ENCODE data around the gene EBF3. TPM values are rescaled to one million over a fixed set of nuclear protein-coding genes. Genes with fewer than 3 reads are reported as not detected.
A peak's percentile ranks its signal among the peaks of the same experiment; 100 is the strongest.

Gene EBF3
- total RNA-seq, 1 donor from 2014 or later: 6.2 TPM

DNA sequence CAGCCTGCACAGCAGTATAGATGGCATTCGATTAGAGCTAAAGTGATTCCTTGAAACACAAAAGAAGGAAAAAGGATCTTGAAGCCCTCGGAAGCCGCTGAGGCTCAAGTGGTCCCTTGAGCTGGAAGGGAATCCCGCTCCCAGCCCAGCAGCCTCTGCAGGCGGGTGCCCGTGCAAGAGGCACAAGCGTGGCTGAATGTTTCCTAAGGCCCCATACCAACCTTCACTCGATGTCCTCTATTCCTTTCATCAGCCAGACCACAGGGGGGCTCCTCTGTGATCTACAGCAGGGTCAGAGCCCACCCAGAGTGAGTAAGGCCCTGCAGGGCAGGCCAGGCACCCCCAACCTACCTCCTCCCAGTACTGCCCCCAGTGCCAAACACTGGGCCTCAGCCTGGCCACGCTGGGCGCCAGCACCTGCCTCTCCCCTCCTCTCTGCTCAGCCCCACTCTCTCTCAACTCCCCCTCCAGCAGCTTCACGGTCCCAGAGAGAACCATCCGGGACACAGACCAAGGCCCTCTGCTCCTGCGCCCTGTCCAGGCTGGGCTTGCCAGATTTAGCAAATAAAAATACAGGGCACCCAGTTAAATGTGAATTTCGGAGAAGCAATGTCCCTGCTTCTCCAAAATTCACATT, 30.5 kb downstream of the EBF3 start:
- intact Hi-C loops (cut with micrococcal nuclease): no loop called here
- DNase-seq: peak; percentile 6

DNA sequence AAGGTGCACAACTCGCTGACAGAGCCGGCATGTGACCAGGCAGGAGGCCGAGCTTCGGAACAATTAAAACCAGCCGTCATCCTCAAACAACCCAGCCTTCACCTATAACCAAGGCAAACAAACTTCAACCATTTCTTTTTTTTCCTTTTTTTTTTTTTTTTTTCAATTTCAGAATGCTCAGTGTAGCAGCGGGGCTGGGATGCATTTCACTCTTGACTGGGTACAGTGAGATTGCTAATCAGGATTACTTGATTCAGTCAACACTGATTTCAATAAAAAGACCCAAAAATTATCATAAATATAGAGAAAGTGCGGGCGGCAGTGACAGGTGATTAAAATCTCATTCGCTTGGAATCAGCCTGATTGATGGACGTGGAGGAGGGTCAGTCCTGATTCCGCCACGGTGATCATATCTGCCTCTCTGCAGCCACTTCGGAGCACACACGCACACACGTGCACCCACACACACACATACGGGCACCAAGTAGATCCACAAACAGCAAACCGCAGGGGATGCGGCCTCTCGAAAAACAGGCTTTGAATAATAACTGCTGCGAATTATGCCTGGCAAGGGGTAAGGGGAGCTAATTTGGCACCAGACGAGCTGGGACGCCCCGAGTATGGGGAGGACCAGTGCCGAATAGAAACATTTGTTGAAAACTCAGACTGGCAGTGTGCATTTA, 31.2 kb downstream of the EBF3 start:
- DNase-seq: peak; percentile 1
- no peaks in the 10 kb centered on the region for H3K9me3 ChIP-seq (replicated peaks)

More for the DNA sequence above, 30.5 kb downstream of the EBF3 start:
- Histone ChIP-seq H3K4me3 (no peak overlapping the region), H3K27me3 (ENCODE audit: low read depth) (no peaks in the 10 kb centered on the region), H3K36me3 (no peaks in the 10 kb centered on the region), H3K9me3 (replicated peaks) (no peaks in the 10 kb centered on the region), H3K4me1 (peaks cover 51% of the 10 kb centered on the region), H3K27ac (replicated peaks) (no peak overlapping the region)
- TF ChIP-seq, protein P1, sequence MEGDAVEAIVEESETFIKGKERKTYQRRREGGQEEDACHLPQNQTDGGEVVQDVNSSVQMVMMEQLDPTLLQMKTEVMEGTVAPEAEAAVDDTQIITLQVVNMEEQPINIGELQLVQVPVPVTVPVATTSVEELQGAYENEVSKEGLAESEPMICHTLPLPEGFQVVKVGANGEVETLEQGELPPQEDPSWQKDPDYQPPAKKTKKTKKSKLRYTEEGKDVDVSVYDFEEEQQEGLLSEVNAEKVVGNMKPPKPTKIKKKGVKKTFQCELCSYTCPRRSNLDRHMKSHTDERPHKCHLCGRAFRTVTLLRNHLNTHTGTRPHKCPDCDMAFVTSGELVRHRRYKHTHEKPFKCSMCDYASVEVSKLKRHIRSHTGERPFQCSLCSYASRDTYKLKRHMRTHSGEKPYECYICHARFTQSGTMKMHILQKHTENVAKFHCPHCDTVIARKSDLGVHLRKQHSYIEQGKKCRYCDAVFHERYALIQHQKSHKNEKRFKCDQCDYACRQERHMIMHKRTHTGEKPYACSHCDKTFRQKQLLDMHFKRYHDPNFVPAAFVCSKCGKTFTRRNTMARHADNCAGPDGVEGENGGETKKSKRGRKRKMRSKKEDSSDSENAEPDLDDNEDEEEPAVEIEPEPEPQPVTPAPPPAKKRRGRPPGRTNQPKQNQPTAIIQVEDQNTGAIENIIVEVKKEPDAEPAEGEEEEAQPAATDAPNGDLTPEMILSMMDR (IDR thresholded peaks at IDR 0.05; ENCODE audit: borderline replicate concordance): no peak

DNA sequence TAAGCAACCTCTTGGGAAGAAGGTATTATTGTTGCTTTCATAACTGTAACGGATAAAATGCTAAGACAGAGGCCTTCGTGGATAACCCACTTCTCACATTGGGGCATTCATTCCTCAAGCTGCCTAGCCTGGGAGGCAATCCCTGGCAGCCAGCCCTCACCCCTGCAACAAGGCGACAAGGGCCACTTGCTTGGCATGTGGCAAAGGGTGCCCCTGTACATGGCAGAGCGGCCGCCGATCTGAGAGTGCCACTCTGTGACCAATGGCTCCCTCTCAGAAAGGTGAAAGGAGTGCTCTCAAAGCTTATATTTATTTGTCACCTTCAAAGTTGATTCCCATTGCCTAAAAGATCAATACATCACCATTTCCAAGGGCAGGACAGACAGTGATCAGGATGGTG, 31.9 kb downstream of the EBF3 start:
- H3K36me3 ChIP-seq: no peaks in the 10 kb centered on the region
- DNase-seq: no peak
- H3K4me1 ChIP-seq: peaks cover 40% of the 10 kb centered on the region
- H3K27me3 ChIP-seq (ENCODE audit: low read depth): no peaks in the 10 kb centered on the region
- H3K27ac ChIP-seq (replicated peaks): no peak overlapping the region
- no peaks in the 10 kb centered on the region for H3K9me3 ChIP-seq (replicated peaks)
- TF ChIP-seq, protein P1 (IDR thresholded peaks at IDR 0.05; ENCODE audit: borderline replicate concordance): no peak
- intact Hi-C loops (cut with micrococcal nuclease): no loop called here
- H3K4me3 ChIP-seq: no peak overlapping the region

More for the DNA sequence above, 31.2 kb downstream of the EBF3 start:
- TF ChIP-seq, protein P1 (IDR thresholded peaks at IDR 0.05; ENCODE audit: borderline replicate concordance): no peak
- Histone ChIP-seq H3K4me3 (no peak overlapping the region), H3K36me3 (no peaks in the 10 kb centered on the region), H3K4me1 (peaks cover 44% of the 10 kb centered on the region), H3K27ac (replicated peaks) (no peak overlapping the region), H3K27me3 (ENCODE audit: low read depth) (no peaks in the 10 kb centered on the region)
- intact Hi-C loops (cut with micrococcal nuclease): no loop called here

DNA sequence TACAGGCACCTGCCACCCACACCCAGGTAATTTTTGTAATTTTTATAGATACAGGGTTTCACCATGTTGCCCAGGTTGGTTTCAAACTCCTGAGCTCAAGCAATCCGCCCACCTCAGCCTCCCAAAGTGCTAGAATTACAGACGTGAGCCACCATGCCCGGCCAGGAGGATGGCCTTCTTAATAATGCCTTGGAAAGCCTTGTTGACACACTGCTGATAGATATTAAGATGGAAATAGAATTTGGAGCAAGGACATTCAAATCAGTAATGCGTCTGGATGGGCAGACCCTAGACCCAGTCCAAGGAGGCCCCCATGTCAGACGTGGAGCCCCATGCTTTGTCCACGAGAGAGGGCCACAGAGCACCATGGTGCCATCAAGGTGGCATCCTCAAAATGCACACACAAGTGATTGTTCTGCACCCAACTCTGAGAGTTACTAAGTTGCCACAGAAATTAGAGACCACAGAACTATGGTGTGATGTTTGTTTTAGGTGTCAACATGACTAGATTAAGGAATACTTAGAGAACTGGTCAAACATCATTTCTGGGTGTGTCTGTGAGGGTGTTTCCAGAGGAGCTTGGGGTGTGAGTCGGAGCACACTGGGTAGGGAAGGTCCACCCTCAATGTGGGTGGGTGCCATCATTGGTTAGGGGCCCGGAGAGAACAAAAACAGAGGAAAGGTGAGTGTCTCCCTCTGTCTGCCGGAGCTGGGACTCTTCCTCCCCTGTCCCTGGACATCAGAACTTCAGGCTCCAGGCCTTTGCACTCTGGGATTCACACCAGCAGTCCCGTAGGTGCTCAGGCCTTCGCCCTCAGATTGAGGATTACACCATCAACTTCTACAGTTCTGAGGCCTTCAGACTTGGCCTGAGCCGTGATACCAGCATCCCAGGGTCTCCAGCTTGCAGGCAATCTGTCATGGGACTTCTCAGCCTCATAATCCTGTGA, 34.5 kb downstream of the EBF3 start:
- no peaks in the 10 kb centered on the region for H3K36me3 ChIP-seq
- peak; percentile 11 for DNase-seq
- H3K4me1 ChIP-seq: peaks cover 14% of the 10 kb centered on the region
- H3K9me3 ChIP-seq (replicated peaks): no peaks in the 10 kb centered on the region
- H3K27ac ChIP-seq (replicated peaks): no peak overlapping the region
- intact Hi-C loops (cut with micrococcal nuclease): no loop called here
- peaks cover 5% of the 10 kb centered on the region for H3K27me3 ChIP-seq (ENCODE audit: low read depth)
- TF ChIP-seq, protein P1 (IDR thresholded peaks at IDR 0.05; ENCODE audit: borderline replicate concordance): peak; percentile 29
- H3K4me3 ChIP-seq: no peak overlapping the region

DNA sequence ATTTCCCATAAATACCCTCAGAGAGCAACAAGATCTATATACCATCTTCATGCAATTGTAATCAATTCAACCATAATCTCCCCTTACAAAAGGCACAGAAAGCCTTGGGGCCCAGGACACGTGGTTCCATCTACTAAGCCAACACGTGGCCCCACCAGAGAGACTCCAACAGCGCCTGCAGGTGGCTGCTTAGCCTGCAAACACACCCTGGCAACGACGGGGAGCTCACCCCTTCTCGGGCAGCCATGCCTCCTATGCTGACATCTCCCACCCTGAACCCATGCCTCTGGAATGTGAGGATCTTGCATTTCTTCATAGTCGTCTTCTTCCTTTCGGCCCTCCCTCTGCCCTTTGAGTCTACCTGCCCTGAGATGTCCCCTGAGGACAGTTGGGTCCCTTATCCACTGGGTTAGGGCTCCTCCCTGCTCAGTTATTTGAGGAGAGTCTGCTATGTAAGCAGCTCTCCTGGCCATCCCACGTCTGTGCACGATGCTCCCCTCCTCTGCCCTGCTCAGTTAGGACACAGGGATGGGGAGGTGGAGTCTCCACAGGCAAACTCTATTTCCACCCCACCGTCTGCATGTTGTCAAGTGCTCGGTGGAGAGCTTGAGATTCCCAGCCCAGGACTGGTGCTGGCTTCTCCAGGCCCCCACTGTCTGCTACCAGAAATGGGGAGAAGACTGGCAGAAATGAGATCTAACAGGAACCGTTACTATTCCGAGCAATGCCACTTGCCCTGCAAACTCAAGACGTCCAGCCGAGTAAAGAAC, 36.5 kb downstream of the EBF3 start:
- intact Hi-C loops (cut with micrococcal nuclease): no loop called here
- Histone ChIP-seq H3K9me3 (replicated peaks) (no peaks in the 10 kb centered on the region), H3K4me3 (no peak overlapping the region), H3K27ac (replicated peaks) (no peak overlapping the region), H3K36me3 (no peaks in the 10 kb centered on the region), H3K27me3 (ENCODE audit: low read depth) (peaks cover 5% of the 10 kb centered on the region), H3K4me1 (peaks cover 5% of the 10 kb centered on the region)
- TF ChIP-seq, protein P1 (IDR thresholded peaks at IDR 0.05; ENCODE audit: borderline replicate concordance): no peak
- DNase-seq: peak; percentile 5

Data from left ventricle myocardium inferior (tissue), 1 donor.